Activated CD4-positive, CD25-positive, alpha-beta regulatory T cell treated with anti-CD3 and anti-CD28 coated beads, Interleukin-2, amount 50 U/mL, for 24 hours (primary cell): ENCODE results near the gene PRKN.

Experiments used
- ATAC-seq, 2 donors: fragments of 150-1000 bp; cut with Tn5 transposase; one replicate each; pipeline ENCODE4 v1.10.0; 2021; ENCODE audit warnings: mild to moderate bottlenecking in 1 of 2, moderate library complexity in 1 of 2

PRKN gene

DNA sequence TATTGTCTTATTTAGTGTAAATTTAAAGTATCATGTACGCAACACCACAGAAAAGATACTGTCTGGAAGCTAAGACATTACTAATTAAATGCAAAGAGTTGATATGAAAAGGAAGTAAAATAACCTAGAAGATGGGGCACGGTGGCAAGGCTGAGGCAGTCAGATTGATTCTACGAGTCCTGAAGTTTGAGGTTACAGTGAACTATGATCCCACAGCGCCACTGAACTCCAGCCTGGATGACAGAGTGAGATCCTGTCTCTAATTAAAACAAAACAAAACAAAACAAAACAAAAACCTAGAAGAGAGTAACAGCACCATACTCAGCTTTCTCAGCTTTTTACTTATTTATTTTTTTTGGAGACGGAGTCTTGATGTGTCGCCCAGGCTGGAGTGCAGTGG, 199.0 kb downstream of the PRKN start:
- ATAC-seq, result no peak

DNA sequence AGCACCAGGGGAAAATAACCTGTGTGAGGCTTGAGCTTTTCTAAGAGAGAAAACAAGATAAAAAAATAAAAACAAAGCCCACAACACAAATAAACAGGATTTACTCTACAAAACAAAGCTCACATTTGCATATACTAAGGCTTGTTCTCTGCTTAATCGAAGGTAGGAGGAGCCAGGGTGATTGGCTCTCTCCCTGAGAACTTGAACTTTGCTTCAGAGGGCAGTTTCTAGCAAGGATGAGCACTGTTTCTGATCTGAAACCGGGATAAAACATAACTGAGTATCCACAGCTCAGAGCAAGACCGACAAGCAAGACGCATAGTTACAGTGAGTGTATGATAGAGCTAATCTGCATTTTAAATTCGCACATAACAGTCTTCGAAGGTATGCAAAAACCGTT, 200.6 kb downstream of the PRKN start:
- ATAC-seq, result no peak

DNA sequence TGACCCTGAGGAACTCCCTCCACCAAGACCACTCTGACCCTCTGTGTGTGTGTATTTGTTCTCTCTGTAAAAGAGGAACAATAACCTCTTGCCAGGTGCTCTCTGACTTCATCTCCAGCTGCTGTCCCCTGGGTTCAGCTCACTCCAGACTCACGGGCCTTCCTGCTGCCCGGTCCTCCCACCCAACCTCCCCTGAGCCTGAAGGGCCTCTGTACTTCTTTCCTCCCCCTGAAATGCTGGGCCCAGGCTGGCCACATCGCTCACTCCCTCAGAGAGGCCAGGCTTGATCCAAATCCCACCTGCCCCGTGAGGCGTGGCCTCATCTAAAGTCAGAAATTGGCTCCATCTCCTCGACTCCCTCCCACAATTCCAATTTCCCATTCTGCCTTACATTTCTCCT, 202.4 kb downstream of the PRKN start:
- ATAC-seq, result no peak

DNA sequence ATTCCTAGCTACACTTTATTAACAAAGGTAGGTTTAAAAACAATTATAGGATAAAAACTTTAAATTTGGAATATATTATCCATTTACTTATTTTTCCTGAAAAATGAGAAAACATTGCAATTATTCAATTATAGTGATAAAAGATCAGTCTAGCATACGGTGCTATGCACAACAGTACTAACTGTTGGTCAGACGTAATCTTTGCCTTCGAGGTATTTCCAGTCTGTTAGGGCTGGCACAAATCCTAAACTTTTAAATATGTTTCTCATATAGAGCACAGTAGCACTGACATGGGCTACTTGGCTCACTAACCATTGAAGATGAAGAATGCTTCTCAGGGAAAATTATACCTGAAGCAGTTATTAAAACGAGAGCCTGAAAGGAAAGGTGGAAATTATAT, 214.8 kb downstream of the PRKN start:
- ATAC-seq, result no peak

DNA sequence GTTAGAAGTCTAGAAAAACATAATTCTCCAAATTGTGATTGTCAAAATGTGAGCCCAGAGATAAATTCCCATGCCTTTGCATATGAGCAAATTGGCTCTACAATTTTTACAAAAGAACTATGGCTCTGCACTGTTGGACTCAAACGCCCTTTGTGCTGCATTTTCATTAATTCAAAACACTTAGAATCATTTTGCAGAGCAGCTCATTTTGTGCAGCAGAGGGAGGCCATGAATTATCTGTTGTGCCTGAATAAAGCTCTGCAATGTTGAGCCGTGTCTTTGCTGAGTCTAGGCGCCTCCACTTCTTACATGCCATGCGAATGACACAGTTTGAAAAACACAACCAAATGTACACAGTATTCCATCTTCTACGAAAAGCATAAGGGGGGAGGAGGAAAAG, 230.2 kb downstream of the PRKN start:
- no peak for ATAC-seq

DNA sequence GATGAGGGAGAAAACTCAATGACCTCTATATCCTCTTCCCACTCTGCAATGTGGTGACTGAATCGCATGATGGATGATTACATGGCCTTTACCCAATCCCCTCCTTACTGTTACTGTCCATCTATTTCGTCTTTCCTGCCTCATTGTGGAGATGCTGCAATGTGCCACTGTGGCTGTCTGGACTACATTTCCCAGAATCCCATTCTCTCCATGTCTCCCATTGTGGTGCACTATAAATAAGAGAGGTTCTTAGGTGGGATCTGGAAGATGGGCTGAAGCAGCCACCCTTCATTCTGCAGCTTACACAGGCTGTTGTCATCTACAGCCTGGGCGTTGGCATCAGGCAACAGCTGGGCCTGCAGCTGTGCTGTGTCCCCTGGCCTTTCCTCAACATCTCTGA, 233.6 kb downstream of the PRKN start:
- ATAC-seq, result no peak

DNA sequence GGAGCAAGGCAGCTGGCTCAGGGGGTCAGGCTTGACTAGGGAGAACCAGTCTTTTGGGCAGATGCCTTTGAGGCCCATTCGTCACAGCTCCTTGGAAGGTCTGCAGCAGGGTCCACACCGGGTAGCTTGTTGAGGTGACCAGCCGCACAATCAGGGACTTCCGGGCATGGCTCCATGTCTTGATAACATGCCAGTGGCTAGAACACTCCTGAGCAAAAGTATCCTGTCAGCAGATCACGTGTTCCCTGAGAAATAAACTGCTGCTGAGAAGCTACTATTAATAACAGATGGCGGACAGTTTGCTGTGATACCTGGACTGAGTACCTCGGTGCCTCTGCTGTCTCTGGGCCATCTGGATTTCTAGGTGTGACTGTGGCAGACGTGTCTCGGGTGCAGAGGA, 235.9 kb downstream of the PRKN start:
- ATAC-seq, result no peak

DNA sequence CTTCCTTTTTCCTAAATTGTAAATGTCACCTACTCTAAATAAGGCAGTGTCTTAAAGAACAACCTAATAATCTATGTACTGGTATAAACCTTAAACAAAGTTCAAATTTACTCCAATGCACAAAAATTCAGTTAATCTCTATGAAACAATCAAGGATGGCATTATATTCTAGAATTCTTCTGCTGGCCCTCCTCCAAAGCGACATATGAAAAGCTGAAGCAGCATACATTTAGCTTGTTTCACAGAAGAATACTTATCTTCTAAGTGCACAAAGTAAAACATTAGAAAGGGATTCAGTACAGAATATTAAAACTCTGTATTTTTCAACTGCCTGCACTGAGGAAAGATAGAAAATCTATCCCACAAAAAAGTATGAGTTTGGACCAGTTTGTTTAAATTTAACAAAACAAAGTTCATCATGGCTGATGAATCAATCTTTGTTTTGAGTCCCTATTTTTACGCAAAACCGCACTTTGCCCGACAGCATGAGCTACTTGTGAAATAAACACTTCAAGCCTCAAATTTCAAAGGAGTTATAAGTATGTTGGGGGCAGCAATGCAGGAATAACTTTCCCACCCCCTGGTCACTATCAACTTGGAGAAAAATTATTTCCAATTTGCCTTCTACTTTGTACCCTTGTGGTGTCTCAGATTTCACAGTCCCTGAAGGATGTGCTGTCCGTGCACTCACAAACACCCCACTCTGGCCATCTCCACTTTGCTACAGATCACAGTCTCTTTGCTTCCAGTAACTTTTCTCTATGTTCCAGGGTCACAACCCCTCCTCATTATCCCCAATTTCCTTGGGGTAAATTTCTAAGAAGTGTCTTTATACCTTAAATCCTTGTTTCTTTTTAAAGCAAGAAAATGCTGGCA, 238.2 kb downstream of the PRKN start:
- no peak for ATAC-seq

DNA sequence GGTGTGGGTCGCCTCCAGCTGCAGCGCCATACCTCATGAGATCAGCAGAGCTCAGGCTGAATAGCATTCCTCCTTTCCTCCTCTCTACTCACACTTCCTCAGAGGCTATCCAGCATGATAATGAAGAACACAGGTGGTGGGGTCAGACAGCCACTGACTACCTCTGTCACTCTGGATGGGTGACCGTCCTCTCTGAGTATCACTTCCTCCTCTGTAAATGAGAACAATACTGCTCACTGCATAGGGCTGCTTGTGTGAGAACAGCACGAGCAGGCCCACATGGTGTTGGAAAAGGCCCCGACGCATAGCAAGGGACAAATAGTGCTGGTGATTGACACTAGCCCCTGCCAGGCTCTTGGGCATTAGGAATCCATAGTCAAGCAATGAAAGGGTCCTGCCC, 239.1 kb downstream of the PRKN start:
- ATAC-seq, result no peak

DNA sequence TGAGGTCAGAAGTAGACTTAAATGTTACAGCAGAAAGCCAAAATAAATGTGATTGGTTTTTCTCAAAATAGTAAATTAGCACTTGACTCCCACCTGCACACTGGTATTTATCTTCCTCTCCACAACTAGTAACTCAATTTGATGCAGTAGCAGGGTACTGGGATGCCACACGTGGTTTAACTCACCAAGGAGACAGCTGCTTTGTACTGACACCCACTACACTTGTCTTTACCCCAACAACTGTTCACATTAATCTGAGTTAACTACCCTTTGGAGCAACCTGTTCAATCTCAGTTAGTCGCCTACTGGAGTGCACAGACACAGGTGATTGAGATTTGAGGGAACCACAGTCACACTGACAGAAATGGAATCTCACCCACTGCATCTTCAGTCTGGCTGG, 242.1 kb downstream of the PRKN start:
- no peak for ATAC-seq

DNA sequence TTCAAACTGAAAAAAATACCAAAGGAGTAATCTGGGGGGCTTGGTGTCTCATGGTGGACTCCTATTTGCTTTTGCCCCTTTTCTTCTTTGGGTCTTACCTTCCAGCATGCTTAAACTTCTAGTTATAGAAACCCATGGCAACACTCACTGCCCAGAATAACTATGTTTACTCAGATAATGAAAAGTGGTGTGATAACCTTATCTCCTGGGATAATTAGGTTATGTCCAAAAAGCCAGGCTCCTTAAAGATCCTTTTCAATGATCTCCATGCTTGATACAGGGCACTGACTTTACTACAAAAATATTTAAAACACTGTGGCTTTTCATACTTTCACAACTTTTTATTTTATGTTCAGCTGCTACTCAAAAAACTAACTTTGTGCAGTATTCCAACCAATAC, 245.6 kb downstream of the PRKN start:
- ATAC-seq, result no peak

DNA sequence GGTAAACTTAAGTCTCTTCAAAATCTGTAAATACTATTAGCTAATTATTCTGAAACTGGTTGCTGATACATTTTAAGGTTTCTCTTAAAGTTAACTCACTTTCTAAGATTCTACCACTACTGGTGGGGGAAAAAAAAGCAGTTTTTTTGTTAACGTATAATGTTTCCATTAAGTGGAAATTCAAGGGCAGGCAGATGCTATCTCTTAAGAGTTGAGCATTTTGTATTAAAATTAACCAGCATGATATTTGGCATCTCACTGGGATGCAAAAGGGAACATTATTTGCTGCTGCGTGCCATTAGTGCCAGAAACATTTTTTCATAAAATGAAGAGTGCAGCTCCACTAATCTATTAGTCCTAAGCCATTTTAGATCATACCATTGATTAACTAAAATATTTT, 246.2 kb downstream of the PRKN start:
- ATAC-seq, result no peak

DNA sequence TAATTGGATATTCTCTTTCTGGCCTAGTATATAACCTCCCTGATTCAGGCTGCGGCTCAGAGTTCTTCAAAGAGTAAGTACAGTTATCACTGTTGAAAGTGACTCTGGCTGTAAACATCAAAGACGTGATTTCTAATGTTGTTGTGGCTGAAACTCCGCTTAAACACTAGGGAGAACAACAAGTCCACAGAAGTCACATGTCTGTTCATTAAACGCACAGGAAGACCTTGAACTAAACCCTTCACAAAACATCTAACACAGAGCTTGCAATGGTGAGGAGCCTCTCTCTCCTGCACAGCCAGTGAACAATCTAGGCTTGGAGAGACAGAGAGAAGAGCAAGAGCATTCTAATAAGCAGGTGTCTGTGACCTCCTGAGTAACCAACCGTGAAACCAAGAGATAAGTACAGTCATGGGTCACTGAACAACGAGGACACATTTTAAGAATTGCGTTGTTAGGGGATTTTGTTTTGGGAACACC, 249.3 kb downstream of the PRKN start:
- ATAC-seq, result no peak

DNA sequence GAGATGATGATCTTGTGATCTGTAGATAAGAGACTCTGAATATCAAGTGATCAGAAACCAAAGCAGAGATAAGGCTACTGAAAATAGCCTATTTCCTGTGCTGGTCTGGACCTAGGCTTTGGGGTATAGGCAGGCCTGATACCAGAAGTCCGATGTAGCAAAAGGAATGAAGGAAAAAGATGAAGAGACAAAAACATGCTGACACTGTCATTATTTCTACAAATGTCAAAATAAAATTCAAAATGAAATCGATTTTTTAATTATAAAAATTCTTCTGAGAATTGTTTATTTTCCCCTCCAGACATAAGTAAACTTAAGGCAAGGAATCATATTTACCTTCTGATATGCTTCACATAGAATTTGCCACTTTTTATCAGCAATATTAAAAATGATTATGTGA, 252.8 kb downstream of the PRKN start:
- no peak for ATAC-seq

DNA sequence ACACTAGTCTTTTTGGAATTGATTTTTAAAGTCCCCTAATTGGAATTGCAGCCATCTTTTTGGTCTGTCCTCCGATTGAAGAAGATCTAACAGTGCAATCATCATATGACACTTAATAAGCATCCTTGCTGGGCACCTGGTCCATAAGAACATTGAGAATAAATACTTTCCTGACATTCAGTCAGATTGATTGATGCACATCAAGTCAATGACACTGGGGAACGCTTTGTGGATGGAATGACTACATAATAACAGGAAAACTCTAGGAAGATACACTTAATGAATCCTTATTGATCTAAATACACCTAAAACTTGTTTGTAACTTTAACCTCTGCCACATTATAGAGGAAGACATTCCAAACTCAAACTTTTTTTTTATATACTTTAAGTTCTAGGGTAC, 255.7 kb downstream of the PRKN start:
- no peak for ATAC-seq

DNA sequence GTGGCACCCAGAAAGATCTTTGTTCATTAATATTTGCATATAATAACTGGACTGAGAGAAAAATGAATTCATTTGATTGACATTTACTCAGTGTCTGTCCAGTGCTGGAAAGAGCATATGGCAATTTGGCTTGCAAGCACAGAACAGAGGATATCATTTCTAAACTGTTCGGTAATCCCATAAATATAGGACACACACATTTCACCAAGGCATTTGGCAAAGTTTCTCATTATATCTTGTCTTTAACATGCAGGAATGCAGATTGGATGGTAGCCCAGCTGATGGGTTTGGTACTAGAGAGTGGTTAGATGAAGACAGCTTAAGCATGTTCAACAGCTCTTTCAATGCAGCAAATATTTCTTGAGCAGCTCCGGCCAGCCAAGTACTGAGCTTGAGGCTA, 259.2 kb downstream of the PRKN start:
- no peak for ATAC-seq

DNA sequence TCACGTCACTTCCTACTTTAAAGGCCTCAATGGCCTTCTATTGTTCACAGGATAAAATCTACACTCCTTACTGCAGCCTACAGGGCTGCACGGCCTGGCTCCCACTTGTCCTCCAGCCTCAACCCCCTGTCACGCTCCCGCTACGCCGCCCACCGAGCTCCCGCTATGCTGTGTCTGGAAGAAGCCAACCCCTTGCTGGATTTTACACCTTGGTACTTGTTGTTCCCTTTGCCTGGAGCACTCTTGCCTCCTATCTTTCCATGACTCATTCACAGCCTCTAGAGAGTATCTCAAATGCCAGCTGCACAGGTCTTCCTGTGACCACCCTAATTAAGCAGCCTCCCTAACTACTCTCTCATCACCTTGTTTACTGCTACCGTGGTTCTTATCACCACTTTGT, 259.9 kb downstream of the PRKN start:
- no peak for ATAC-seq

DNA sequence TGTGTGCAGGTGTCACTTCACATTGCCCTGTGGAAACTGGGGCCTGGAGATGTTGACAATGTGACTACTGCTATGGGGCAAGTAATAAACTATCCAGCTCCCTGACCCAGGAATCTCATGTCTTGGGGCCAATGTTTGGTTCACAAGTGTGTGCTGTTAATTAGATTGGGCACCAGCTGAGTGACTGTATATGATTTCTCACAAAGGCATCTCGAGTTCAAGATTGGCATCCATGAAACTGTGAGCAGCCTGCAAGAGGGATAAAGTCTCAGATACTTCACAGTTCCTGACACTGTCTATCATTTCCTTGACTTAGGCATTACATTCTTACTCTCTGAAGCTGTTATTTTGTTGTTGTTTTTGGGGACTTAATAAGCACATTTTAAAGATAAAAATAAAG, 264.0 kb downstream of the PRKN start:
- no peak for ATAC-seq

DNA sequence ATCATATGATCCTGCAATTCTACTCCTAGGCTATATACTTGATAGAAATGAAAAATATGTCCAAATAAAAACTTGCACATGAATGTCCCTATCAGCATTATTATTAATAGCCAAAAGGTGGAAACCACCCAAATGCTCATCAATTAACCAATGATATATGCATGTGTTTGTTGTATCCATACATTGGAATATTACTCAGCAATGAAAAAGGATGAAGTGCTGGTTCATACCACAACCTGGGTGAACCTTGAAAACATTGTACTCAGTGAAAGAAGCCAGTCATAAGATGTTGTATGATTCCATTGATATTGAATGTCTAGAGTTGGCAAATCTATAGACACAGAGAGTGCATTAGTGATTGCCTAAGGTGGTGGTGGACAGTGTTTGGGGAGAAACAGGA, 267.6 kb downstream of the PRKN start:
- no peak for ATAC-seq

DNA sequence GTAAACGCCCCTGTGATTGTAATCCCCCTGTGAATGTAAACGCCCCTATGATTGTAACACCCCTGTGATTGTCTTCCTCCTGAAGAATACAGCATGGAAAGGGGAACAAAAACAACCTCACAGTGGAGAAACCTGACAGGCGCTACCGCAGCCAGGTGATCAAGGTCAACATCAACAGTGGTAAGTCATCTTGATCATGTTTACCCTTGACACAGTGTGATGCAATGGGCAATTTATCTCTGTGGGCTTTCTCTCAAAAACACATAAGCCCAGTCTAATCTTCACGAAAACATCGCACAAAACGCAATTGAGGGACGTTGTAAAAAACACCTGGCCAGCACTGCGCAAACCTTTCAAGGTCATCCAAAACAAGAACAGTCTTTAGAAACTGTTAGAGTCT, 277.2 kb downstream of the PRKN start:
- ATAC-seq, result no peak

DNA sequence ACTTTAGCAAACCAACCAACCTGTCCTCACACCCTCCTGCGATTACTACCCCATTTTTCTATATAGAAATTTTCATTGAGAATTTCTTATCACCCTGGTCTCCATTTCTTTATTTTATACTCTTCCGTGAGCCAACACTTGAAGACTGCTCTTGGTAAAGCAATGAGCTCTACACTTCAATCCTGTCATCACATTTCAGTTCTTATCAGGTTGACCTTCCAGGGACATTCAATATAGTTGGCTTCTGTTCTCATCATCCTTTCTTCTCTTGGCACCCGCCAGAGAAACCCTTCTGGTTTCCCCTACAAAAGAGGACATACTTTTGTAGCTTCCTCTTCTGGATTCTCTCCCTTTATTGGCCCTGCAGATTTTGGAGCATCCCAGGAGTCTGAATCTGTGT, 279.3 kb downstream of the PRKN start:
- ATAC-seq, result no peak

DNA sequence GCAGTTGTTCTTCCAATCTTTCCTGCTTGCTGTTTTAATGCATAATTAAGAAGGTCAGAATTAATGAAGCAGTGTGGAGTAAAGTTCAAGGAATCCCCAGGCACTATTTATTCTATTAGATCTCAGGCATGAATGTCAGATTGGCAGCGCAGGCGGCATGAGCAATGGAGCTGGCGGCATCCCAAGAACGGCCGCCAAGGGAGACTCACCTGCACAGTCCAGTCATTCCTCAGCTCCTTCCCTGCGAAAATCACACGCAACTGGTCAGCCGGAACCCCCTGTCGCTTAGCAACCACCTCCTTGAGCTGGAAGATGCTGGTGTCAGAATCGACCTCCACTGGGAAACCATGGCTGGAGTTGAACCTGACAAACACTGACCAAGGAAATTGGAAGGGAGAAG, 284.5 kb downstream of the PRKN start:
- no peak for ATAC-seq

DNA sequence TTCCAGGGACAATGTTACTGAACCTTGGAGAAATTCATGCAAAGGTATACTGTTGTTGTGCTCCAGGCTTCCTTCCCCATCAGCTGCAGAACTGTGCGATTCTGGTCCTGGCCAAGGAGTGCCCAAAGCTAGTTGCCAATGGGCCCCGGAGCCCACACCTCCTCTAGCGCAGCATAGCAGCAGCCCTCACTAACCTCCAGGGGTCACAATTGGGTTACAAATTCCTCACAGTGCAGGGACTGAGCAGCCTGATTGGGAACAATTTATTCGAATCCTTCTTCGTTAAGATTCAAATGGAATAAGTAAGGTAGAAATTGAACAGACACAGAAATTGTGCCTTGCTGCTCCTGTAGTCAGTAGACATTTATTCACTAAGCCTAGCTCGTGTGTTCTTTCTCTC, 284.9 kb downstream of the PRKN start:
- ATAC-seq, result no peak

DNA sequence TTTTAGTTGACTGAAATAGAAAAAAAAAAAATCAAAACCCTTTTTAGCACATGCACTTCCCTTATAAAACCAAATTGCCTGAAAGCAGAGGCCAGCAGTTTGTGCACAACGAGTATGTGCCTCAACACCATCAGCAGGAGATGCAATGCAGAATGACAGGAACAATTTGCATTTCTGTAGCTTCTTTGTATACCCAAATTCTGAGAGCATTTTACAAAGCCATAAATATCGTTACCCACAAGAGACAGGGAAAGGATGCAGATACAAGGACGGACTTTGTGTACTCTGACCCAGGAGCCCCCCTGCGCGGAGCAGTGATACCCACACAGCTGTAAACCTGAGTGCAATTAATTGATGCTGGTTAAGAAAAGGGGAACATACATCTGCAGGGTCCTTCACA, 285.6 kb downstream of the PRKN start:
- ATAC-seq, result no peak

DNA sequence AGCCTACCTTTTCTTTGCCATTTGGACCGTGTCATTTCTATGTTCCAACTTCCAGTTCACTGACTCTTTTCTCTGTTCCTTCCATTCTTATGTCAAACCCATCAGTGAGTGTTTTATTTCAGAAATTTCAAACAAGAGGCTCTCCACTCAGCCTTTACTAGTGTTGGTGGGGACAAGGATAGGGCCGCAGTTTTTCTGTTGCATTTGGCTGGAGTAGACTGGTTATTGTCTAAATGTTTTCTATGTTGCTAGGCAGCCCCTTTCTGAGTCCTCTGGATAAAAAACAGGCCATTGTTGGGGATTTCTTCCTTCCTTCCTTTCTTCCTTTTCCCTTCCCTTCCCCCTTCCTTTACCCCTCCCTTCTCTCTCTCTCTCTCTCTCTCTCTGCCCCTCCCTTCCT, 288.6 kb downstream of the PRKN start:
- ATAC-seq, result no peak
